C4-2B (cell line): ENCODE measurements around the gene LHX2.

Experiments
- H3K27ac ChIP-seq: fragments of 450-650 bp; 2 replicates; pipeline ENCODE4 v1.5.1; 2017
- CTCF ChIP-seq: fragments of 450-650 bp; conservative IDR thresholded peaks from 2 replicates; pipeline ENCODE4 v1.5.1; 2017; ENCODE audit warnings: mild to moderate bottlenecking
- ZFX ChIP-seq: fragments of 450-650 bp; IDR thresholded peaks from 2 replicates; pipeline ENCODE4 v1.6.1; 2017

The LHX2 gene

GRCh38 chr9:124001458-124001799 lies 10.1 kb upstream of the LHX2 start:
- no peak overlapping the region for H3K27ac ChIP-seq
- TF ChIP-seq CTCF (no peak), ZFX (no peak)

- TF ChIP-seq CTCF (no peak), ZFX (no peak)
Observed at GRCh38 chr9:124001866-124002525, 9.6 kb upstream of the LHX2 start.

GRCh38 chr9:124003636-124004349 lies 7.8 kb upstream of the LHX2 start:
- no peak overlapping the region for H3K27ac ChIP-seq
- TF ChIP-seq CTCF: no peak
- TF ChIP-seq ZFX: no peak

More at GRCh38 chr9:124001866-124002525, 9.6 kb upstream of the LHX2 start:
- H3K27ac ChIP-seq: no peak overlapping the region

- no peak overlapping the region for H3K27ac ChIP-seq
- TF ChIP-seq CTCF (no peak), ZFX (no peak)
Observed at GRCh38 chr9:124004593-124004992, 7.0 kb upstream of the LHX2 start.

- TF ChIP-seq CTCF: no peak
- TF ChIP-seq ZFX: no peak
- no peak overlapping the region for H3K27ac ChIP-seq
Observed at GRCh38 chr9:124005029-124005771, 6.4 kb upstream of the LHX2 start.

- TF ChIP-seq CTCF: no peak
- TF ChIP-seq ZFX: no peak
- no peak overlapping the region for H3K27ac ChIP-seq
Observed at GRCh38 chr9:124006448-124007361, 4.9 kb upstream of the LHX2 start.
